PC-3 (cell line): ENCODE measurements around the gene USH1C. TPM values are rescaled to one million over a fixed set of nuclear protein-coding genes. Genes with fewer than 3 reads are reported as not detected.

ENCODE experiments used
- ATAC-seq: fragments of 200-7000 bp; cut with Tn5 transposase; 2 replicates; pipeline ENCODE4 v1.9.1; 2020; ENCODE audit warnings: mild to moderate bottlenecking, moderate library complexity
- Bru-seq: library from RNA; stranded (reverse); fragments of 400-500 nt; gene quantifications from one replicate; lab custom pipeline; 2021; lab: Mats Ljungman, UMichigan
- BruChase-seq, 2 experiments: library from RNA; stranded (reverse); fragments of 400-500 nt; gene quantifications; one replicate each; lab custom pipeline; 2021; lab: Mats Ljungman, UMichigan
- BruUV-seq: library from RNA; stranded (reverse); fragments of 400-500 nt; replicated peaks from 2 replicates; lab custom pipeline; 2021; lab: Mats Ljungman, UMichigan
- CTCF ChIA-PET: fragments of 300-600 bp; sonication (Branson Sonifier 250); formaldehyde crosslinking; loops from one replicate; lab custom pipeline; 2022; ENCODE audit warnings: antibody characterized with exemption; lab: Charles Lee
- POLR2A ChIA-PET: fragments of 300-600 bp; sonication (Branson Sonifier 250); formaldehyde crosslinking; loops from one replicate; lab custom pipeline; 2022; ENCODE audit warnings: antibody characterized with exemption; ENCODE audit not compliant: unreplicated experiment; lab: Charles Lee
- DNase-seq: peaks from one replicate; pipeline ENCODE4 v3.0.0-alpha.2; 2015
- H2AFZ ChIP-seq: fragments of 300-600 bp; sonication (generic); 2 replicates; pipeline ENCODE4 v1.6.0; 2016; ENCODE audit warnings: antibody characterized with exemption, low read length
- H3F3A ChIP-seq: fragments of 300-600 bp; sonication (generic); one replicate; pipeline ENCODE4 v1.6.0; 2017; ENCODE audit warnings: antibody characterized with exemption, low read length, control low read depth, mild to moderate bottlenecking; ENCODE audit not compliant: unreplicated experiment
- H3K27ac ChIP-seq: fragments of 300-600 bp; sonication (generic); 2 replicates; pipeline ENCODE4 v1.5.1; 2016; ENCODE audit warnings: mild to moderate bottlenecking, low read length
- H3K27me3 ChIP-seq: fragments of 300-600 bp; sonication (generic); 2 replicates; pipeline ENCODE4 v1.6.1; 2016; ENCODE audit warnings: low read length, mixed read lengths
- H3K36me3 ChIP-seq: fragments of 300-600 bp; sonication (generic); 2 replicates; pipeline ENCODE4 v1.6.1; 2016; ENCODE audit warnings: low read depth, mixed run types, low read length, mixed read lengths
- H3K4me1 ChIP-seq: fragments of 300-600 bp; sonication (generic); 2 replicates; pipeline ENCODE4 v1.5.1; 2016; ENCODE audit warnings: low read length; ENCODE audit not compliant: insufficient read depth
- H3K4me2 ChIP-seq: fragments of 300-600 bp; sonication (generic); 2 replicates; pipeline ENCODE4 v1.6.0; 2016; ENCODE audit warnings: low read length
- H3K4me3 ChIP-seq: fragments of 300-600 bp; sonication (generic); 2 replicates; pipeline ENCODE4 v1.5.1; 2016; ENCODE audit warnings: mild to moderate bottlenecking, low read length, mixed read lengths
- H3K79me2 ChIP-seq: fragments of 300-600 bp; sonication (generic); 2 replicates; pipeline ENCODE4 v1.6.1; 2017; ENCODE audit warnings: low read length, mixed read lengths
- H3K9ac ChIP-seq: fragments of 300-600 bp; sonication (generic); 2 replicates; pipeline ENCODE4 v1.6.0; 2016; ENCODE audit warnings: mild to moderate bottlenecking, low read length
- H3K9me2 ChIP-seq: fragments of 300-600 bp; sonication (generic); replicated peaks from 2 replicates; pipeline ENCODE4 v1.6.1; 2016; ENCODE audit warnings: mixed run types, low read length, mixed read lengths
- H3K9me3 ChIP-seq: fragments of 300-600 bp; sonication (generic); 2 replicates; pipeline ENCODE4 v1.6.1; 2016; ENCODE audit warnings: low read length, mixed read lengths
- H4K20me1 ChIP-seq: fragments of 300-600 bp; sonication (generic); 2 replicates; pipeline ENCODE4 v1.6.1; 2016; ENCODE audit warnings: low read length, mixed read lengths
- EZH2 ChIP-seq: fragments of 300-600 bp; sonication (generic); IDR thresholded peaks from one replicate; pipeline ENCODE4 v1.6.1; 2017; ENCODE audit warnings: antibody characterized with exemption, mild to moderate bottlenecking, low read length; ENCODE audit not compliant: unreplicated experiment
- EZH2phosphoT487 ChIP-seq: fragments of 300-600 bp; sonication (generic); IDR thresholded peaks from 2 replicates; pipeline ENCODE4 v1.6.1; 2018; ENCODE audit warnings: mild to moderate bottlenecking, antibody characterized with exemption, low read length, borderline replicate concordance
- intact Hi-C: fragments of 100-400 bp; cut with micrococcal nuclease; formaldehyde crosslinking; loops from 2 replicates; pipeline ENCODE4 v1.9.0; 2023
- long read RNA-seq: library from polyadenylated mRNA; unstranded; transcript quantifications from one replicate; pipeline ENCODE4 v2.0.0, GENCODE V29; 2021; ENCODE audit not compliant: unreplicated experiment
- total RNA-seq: library from RNA; depleted of rRNA; stranded (reverse); fragments of >200 nt; gene quantifications from 2 replicates; pipeline ENCODE4 v1.2.3, GENCODE V29; 2014; rRNA removed
- TF ChIP-seq, protein P1 (sequence below): fragments of 300-600 bp; sonication (generic); conservative IDR thresholded peaks from 2 replicates; pipeline ENCODE4 v1.5.1; 2017; ENCODE audit warnings: antibody characterized with exemption, low read depth, mild to moderate bottlenecking, low read length

The USH1C gene
- total RNA-seq: not detected in 2 replicates
- Bru-seq, nascent RNA: percentile 2 among the genes with signal in this experiment
- not detected for BruChase-seq, experiment 1, labeled RNA remaining after a 6-hour chase
- not detected for BruChase-seq, experiment 2, labeled RNA remaining after a 2-hour chase
- long read RNA-seq: 0 reads

DNA sequence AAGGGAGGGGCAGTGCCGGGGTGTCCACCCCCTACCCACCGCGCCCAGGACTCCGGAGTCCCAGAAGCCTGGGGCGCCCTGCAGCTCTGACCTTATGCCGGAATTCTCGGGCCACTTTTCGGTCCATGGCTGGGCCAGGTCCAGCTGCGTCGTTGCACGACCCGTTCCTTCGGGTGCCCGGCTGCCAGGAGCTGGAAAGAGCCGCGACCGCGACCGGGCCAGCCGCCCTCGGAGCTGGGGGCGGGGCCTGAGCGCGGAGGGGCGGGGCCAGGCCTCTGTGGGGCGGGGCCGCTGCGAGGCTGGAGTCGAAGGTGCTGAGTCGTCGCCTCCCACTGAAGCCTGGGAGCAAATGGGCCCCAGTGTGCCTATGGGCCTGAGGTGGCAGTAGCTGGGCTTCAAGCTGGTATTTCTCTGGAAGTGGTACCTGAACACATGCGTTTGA is at the start of gene USH1C:
TSS of gene USH1C (minus strand) at position 236 of the 442 bp plus-strand sequence. CDS start at position 127, 109 bp downstream.
- no peaks in the 10 kb centered on the region for H3K79me2 ChIP-seq
- H3K4me3 ChIP-seq: no peak within 1 kb of the TSS
- intact Hi-C loops: no loop called here
- H3K9ac ChIP-seq: no peak within 1 kb of the TSS
- H4K20me1 ChIP-seq: no peaks in the 10 kb centered on the region
- no peaks in the 10 kb centered on the region for H3K4me1 ChIP-seq
- ChIA-PET CTCF (no interaction called here), POLR2A (no interaction called here)
- no peak within 1 kb of the TSS for H3K4me2 ChIP-seq
- DNase-seq: no peak
- no peaks in the 10 kb centered on the region for H3F3A ChIP-seq
- H3K9me3 ChIP-seq: no peaks in the 10 kb centered on the region
- no peak within 1 kb of the TSS for H2AFZ ChIP-seq
- H3K9me2 ChIP-seq: no peaks in the 10 kb centered on the region
- TF ChIP-seq, protein P1, sequence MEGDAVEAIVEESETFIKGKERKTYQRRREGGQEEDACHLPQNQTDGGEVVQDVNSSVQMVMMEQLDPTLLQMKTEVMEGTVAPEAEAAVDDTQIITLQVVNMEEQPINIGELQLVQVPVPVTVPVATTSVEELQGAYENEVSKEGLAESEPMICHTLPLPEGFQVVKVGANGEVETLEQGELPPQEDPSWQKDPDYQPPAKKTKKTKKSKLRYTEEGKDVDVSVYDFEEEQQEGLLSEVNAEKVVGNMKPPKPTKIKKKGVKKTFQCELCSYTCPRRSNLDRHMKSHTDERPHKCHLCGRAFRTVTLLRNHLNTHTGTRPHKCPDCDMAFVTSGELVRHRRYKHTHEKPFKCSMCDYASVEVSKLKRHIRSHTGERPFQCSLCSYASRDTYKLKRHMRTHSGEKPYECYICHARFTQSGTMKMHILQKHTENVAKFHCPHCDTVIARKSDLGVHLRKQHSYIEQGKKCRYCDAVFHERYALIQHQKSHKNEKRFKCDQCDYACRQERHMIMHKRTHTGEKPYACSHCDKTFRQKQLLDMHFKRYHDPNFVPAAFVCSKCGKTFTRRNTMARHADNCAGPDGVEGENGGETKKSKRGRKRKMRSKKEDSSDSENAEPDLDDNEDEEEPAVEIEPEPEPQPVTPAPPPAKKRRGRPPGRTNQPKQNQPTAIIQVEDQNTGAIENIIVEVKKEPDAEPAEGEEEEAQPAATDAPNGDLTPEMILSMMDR: no peak
- TF ChIP-seq EZH2phosphoT487 (no peak), EZH2 (no peak)
- H3K36me3 ChIP-seq: no peaks in the 10 kb centered on the region
- H3K27ac ChIP-seq: no peak within 1 kb of the TSS
- no peak for ATAC-seq
- H3K27me3 ChIP-seq: peaks cover 2% of the 10 kb centered on the region; the same call in 1 of the 2 replicates
- BruUV-seq: no TSS peak

DNA sequence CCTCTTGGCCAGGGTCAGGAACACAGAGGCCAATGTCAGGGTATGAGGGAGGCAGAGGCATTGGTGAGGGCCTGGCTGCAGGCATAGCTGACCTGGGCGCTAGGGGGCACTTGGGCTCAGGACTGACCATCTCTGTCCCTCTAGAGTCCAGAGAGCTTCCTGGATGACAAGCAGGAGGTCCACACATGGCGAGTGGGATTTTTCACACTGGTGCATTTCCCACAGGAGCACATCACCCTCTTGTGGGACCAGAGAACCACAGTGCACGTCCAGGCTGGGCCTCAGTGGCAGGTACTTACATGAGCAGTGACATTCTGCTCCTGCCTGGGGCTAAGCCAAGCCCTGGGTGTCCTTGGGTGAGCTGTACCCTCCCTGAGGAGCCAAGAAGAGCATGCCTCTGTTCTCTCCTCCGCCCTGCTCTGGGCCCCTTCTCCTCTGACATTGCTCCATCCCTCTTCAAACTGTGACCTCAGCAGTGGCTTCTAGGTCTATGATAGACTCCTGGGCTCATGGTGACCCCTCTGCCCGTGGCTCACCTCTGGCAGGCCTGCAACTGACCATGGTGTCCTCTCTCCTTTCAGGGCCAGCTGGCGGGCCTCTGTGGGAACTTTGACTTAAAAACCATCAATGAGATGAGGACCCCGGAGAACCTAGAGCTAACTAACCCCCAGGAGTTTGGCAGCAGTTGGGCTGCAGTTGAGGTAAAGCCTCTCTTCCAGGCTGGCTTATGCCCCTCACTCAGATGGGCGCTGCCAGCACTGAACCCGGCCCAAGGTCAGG is 49.4 kb upstream of the USH1C start:
- H3K27me3 ChIP-seq: peaks cover 52% of the 10 kb centered on the region
- POLR2A ChIA-PET: no interaction called here
- no peak overlapping the region for H3K4me2 ChIP-seq
- CTCF ChIA-PET: no interaction called here
- no peaks in the 10 kb centered on the region for H3K79me2 ChIP-seq
- no peaks in the 10 kb centered on the region for H3K9me2 ChIP-seq
- no peak for ATAC-seq
- TF ChIP-seq, protein P1: 0 out of 2 replicates have a peak, but pooled peaks have one; percentile 10
- no peak for TF ChIP-seq EZH2phosphoT487
- no peak for TF ChIP-seq EZH2
- no peak for DNase-seq
- no peak overlapping the region for H3K4me3 ChIP-seq
- no peaks in the 10 kb centered on the region for H3K9me3 ChIP-seq
- no peaks in the 10 kb centered on the region for H3K4me1 ChIP-seq
- no peak overlapping the region for H3K9ac ChIP-seq
- no peak overlapping the region for H2AFZ ChIP-seq
- no peaks in the 10 kb centered on the region for H3K36me3 ChIP-seq
- no TSS peak for BruUV-seq
- no peaks in the 10 kb centered on the region for H4K20me1 ChIP-seq
- intact Hi-C loops: no loop called here
- H3K27ac ChIP-seq: no peak overlapping the region
- H3F3A ChIP-seq: no peaks in the 10 kb centered on the region

DNA sequence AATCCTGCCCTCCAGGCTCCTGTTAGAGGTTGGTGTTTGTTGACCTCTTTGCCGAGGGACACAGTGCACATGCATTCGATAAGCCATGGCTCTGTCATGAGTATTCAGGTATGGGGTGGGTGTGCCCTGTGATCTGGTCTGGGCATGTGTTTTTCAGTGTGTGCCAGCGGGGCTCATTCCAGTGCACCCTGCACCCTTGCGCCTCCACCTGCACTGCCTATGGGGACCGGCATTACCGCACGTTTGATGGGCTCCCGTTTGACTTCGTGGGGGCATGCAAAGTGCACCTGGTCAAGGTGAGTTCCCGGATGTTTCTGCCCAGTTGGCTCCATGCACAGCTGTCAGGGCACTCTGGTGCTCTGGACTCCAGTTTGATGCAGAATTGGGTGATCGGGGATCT is 47.1 kb upstream of the USH1C start:
- no TSS peak for BruUV-seq
- Histone ChIP-seq H2AFZ (no peak overlapping the region), H3F3A (no peaks in the 10 kb centered on the region), H3K27ac (no peak overlapping the region), H3K4me1 (no peaks in the 10 kb centered on the region), H3K79me2 (no peaks in the 10 kb centered on the region), H3K9me2 (no peaks in the 10 kb centered on the region), H3K9ac (no peak overlapping the region), H3K4me2 (no peak overlapping the region), H4K20me1 (no peaks in the 10 kb centered on the region), H3K27me3 (peaks cover 64% of the 10 kb centered on the region), H3K4me3 (no peak overlapping the region), H3K9me3 (no peaks in the 10 kb centered on the region), H3K36me3 (no peaks in the 10 kb centered on the region)
- ChIA-PET CTCF (no interaction called here), POLR2A (no interaction called here)
- intact Hi-C loops: no loop called here
- no peak for ATAC-seq
- DNase-seq: no peak
- TF ChIP-seq, protein P1: no peak
- TF ChIP-seq EZH2: no peak
